AG04449 (cell line): ENCODE measurements around the gene PIGU.

Experiments
- CTCF ChIA-PET: fragments of 350-600 bp; formaldehyde crosslinking; extraction: SDS; loops from one replicate; lab custom pipeline; 2021; ENCODE audit warnings: antibody characterized with exemption; lab: Yijun Ruan, JAX
- POLR2A ChIA-PET: fragments of 400-600, 350-600 bp; formaldehyde crosslinking; extraction: SDS; loops from one replicate; lab custom pipeline; 2020; ENCODE audit warnings: antibody characterized with exemption, inconsistent platforms; lab: Yijun Ruan, JAX
- DNase-seq: peaks from one replicate; pipeline ENCODE4 v3.0.0-alpha.2; 2010; ENCODE audit warnings: low read depth, low spot score
- H3K4me3 ChIP-seq: 2 replicates; pipeline ENCODE4 v1.5.1; 2011; ENCODE audit warnings: low read depth, mild to moderate bottlenecking, control low read depth, low read length
- CTCF ChIP-seq: IDR thresholded peaks from one replicate; pipeline ENCODE4 v1.5.1; 2011; ENCODE audit warnings: mild to moderate bottlenecking, moderate library complexity, low read length, control low read depth, inconsistent platforms; ENCODE audit not compliant: insufficient read depth; ENCODE audit errors: missing control alignments

PIGU gene

GRCh38 chr20:34644345-34644744 lies 32.5 kb downstream of the PIGU start:
- no peak for DNase-seq
- ChIA-PET CTCF (interaction anchor here (1.1 kb wide), 1 partner anchor 33 kb away, joined by 4 read pairs; the partner anchor contains the start of gene PIGU), POLR2A (no interaction called here)
- no peak overlapping the region for H3K4me3 ChIP-seq
- TF ChIP-seq CTCF = no peak

GRCh38 chr20:34643928-34644327 lies 33.0 kb downstream of the PIGU start:
- TF ChIP-seq CTCF = no peak
- CTCF ChIA-PET = interaction anchor here (1.1 kb wide), 1 partner anchor 34 kb away, joined by 4 read pairs; the partner anchor contains the start of gene PIGU
- H3K4me3 ChIP-seq = no peak overlapping the region
- DNase-seq = peak; percentile 77
- POLR2A ChIA-PET = no interaction called here

- no peak overlapping the region for H3K4me3 ChIP-seq
- CTCF ChIA-PET = no interaction called here
- no peak for TF ChIP-seq CTCF
- POLR2A ChIA-PET = no interaction called here
- no peak for DNase-seq
Measured at GRCh38 chr20:34642009-34642408, 34.9 kb downstream of the PIGU start.

- DNase-seq = no peak
- CTCF ChIA-PET = no interaction called here
- POLR2A ChIA-PET = no interaction called here
- TF ChIP-seq CTCF = no peak
- no peak overlapping the region for H3K4me3 ChIP-seq
Measured at GRCh38 chr20:34639755-34640222, 37.1 kb downstream of the PIGU start.

- ChIA-PET CTCF (no interaction called here), POLR2A (no interaction called here)
- H3K4me3 ChIP-seq = no peak overlapping the region
- TF ChIP-seq CTCF = no peak
- no peak for DNase-seq
Measured at GRCh38 chr20:34638532-34638931, 38.4 kb downstream of the PIGU start.

- ChIA-PET POLR2A (no interaction called here), CTCF (no interaction called here)
- TF ChIP-seq CTCF = no peak
- H3K4me3 ChIP-seq = no peak overlapping the region
- no peak for DNase-seq
Measured at GRCh38 chr20:34638039-34638292, 38.9 kb downstream of the PIGU start.
